ENCODE data around the gene ITPRID2. TPM values are rescaled to one million over a fixed set of nuclear protein-coding genes. Genes with fewer than 3 reads are reported as not detected.

ITPRID2 gene
- total and polyA plus RNA-seq, 2 of the 13 experiments (the other 11 are each of a cell fraction or from before 2014, with no cell fraction given): 44.8 to 62.3 TPM

- no peak overlapping the region for H3K9ac ChIP-seq (ENCODE audit: insufficient read depth, low read depth, low read length)
- no peaks in the 10 kb centered on the region for H3K79me2 ChIP-seq (ENCODE audit: insufficient read depth, low read length)
- intact Hi-C loops (cut with micrococcal nuclease; ENCODE audit: unreplicated experiment) (no loop called here), in situ Hi-C loops (cut with HindIII; ENCODE audit: extremely low pct_ligation_motif_present, low pct_unique_long_range_greater_than_20kb) (no loop called here)
- no TSS peak for BruUV-seq (replicated peaks)
- H4K20me1 ChIP-seq (ENCODE audit: insufficient read depth, low read length): no peaks in the 10 kb centered on the region
- H3K9me3 ChIP-seq (ENCODE audit: low read length): no peaks in the 10 kb centered on the region
- no peak for FAIRE-seq
- no peaks in the 10 kb centered on the region for H3K4me1 ChIP-seq (ENCODE audit: insufficient read depth, low read length)
- no peaks in the 10 kb centered on the region for H3K36me3 ChIP-seq (replicated peaks in 1 of 2; ENCODE audit: control insufficient read depth in 1 of 2, insufficient read depth in 2 of 2, low read length in 2 of 2)
- H2AFZ ChIP-seq (ENCODE audit: low read length): no peak overlapping the region
- ATAC-seq: no peak
- ChIA-PET POLR2A (no interaction called here), CTCF (ENCODE audit: low intra/inter-chr PET ratio, low total read pairs) (no interaction called here)
- H3K27ac ChIP-seq (ENCODE audit: extremely low read length, insufficient read depth, low read length): no peak overlapping the region
- H3K4me3 ChIP-seq (replicated peaks in 1 of 3; ENCODE audit: insufficient read depth in 1 of 3, low read depth in 2 of 3, low read length in 3 of 3): no peak overlapping the region
- DNase-seq (ENCODE audit: low spot score): no peak
- H3K4me2 ChIP-seq (ENCODE audit: low read depth, low read length): no peak overlapping the region
- WGBS (ENCODE audit: low lambda C conversion rate): 38% methylated on average over 2 of the region's 2 CpGs
- H3K27me3 ChIP-seq (ENCODE audit: control insufficient read depth in 1 of 2, insufficient read depth in 2 of 2, low read length in 2 of 2): no peaks in the 10 kb centered on the region
- no peak for TF ChIP-seq PPARG (CRISPR knock-in tag; conservative IDR thresholded peaks at IDR 0.05)
- TF ChIP-seq ZNF318 (CRISPR knock-in tag; IDR thresholded peaks at IDR 0.05): no peak
- no peak for TF ChIP-seq ZNF83 (CRISPR knock-in tag; IDR thresholded peaks at IDR 0.05; ENCODE audit: borderline replicate concordance)
- no peak for TF ChIP-seq SRF (IDR thresholded peaks at IDR 0.05; ENCODE audit: low read depth, low read length)
- TF ChIP-seq SKIL (CRISPR knock-in tag; IDR thresholded peaks at IDR 0.05; ENCODE audit: borderline replicate concordance): no peak
- no peak for TF ChIP-seq SP5 (CRISPR knock-in tag; IDR thresholded peaks at IDR 0.05; ENCODE audit: borderline replicate concordance, low read depth)
- no peak for TF ChIP-seq MXD1 (CRISPR knock-in tag; IDR thresholded peaks at IDR 0.05)
- TF ChIP-seq ZNF75D (CRISPR knock-in tag; IDR thresholded peaks at IDR 0.05; ENCODE audit: borderline replicate concordance): no peak
- TF ChIP-seq ZNF329 (CRISPR knock-in tag; IDR thresholded peaks at IDR 0.05; ENCODE audit: low read depth): no peak
- TF ChIP-seq ESRRA (CRISPR knock-in tag; IDR thresholded peaks at IDR 0.05; ENCODE audit: low read depth): no peak
- TF ChIP-seq MAFK (conservative IDR thresholded peaks at IDR 0.05 in 1 of 2, IDR thresholded peaks at IDR 0.05 in 1 of 2; ENCODE audit: low read length in 2 of 2): no peak
Observed at GRCh38 chr2:181978351-181979150, 87.0 kb downstream of the ITPRID2 start.
